IMR-90 (cell line): ENCODE measurements around the gene HEATR9. TPM values are rescaled to one million over a fixed set of nuclear protein-coding genes. Genes with fewer than 3 reads are reported as not detected.

Experiments
- CEBPB ChIP-seq: IDR thresholded peaks from 2 replicates; pipeline ENCODE4 v1.6.1; 2012; ENCODE audit warnings: low read depth, low read length, improper control_type of control experiment
- RCOR1 ChIP-seq: IDR thresholded peaks from 2 replicates; pipeline ENCODE4 v1.6.1; 2012; ENCODE audit warnings: mild to moderate bottlenecking, low read length, improper control_type of control experiment; ENCODE audit not compliant: insufficient replicate concordance
- SMC3 ChIP-seq: fragments of 150-350 bp; IDR thresholded peaks from 2 replicates; pipeline ENCODE4 v1.6.1; 2016; ENCODE audit warnings: low read depth, mild to moderate bottlenecking, antibody characterized with exemption, low read length, moderate library complexity
- polyA plus RNA-seq, 3 experiments: library from polyadenylated mRNA; depleted of rRNA; stranded (reverse); fragments of >200 nt; gene quantifications; 2 replicates each; pipeline ENCODE4 v1.2.3, GENCODE V29; 2012; ENCODE audit warnings: low replicate concordance in 1 of 3
- total RNA-seq: library from RNA; depleted of rRNA; stranded (reverse); fragments of >200 nt; gene quantifications from 2 replicates; pipeline ENCODE4 v1.2.3, GENCODE V29; 2012

HEATR9 gene
- total and polyA plus RNA-seq, 2 of the 4 experiments (the other 2 are of a cell fraction), result not detected

- TF ChIP-seq CEBPB (no peak), RCOR1 (no peak), SMC3 (peak; percentile 47)
Measured at GRCh38 chr17:35808962-35809854, 59.5 kb downstream of the HEATR9 start, which contains the start of gene TAF15 (continued).
